GM23338 (cell line): ENCODE results near the gene TMEM38A. TPM values are rescaled to one million over a fixed set of nuclear protein-coding genes. Genes with fewer than 3 reads are reported as not detected.

Source experiments
- ATAC-seq: fragments of 200-7000 bp; cut with Tn5 transposase; 3 replicates; pipeline ENCODE4 v1.9.1; 2020
- DNase-seq: peaks from one replicate; pipeline ENCODE4 v3.0.0-alpha.2; 2015; ENCODE audit warnings: low spot score
- H2AFZ ChIP-seq: fragments of 200-600 bp; sonication (generic); 2 replicates; pipeline ENCODE4 v1.8.0; 2016; ENCODE audit warnings: antibody characterized with exemption, mild to moderate bottlenecking, moderate library complexity
- H3F3A ChIP-seq: fragments of 200-600 bp; sonication (generic); replicated peaks from 2 replicates; pipeline ENCODE4 v1.8.0; 2017; ENCODE audit warnings: antibody characterized with exemption, mixed run types, low read depth
- H3K27ac ChIP-seq: fragments of 200-600 bp; sonication (generic); 2 replicates; pipeline ENCODE4 v1.6.1; 2016; ENCODE audit warnings: low read depth
- H3K27me3 ChIP-seq: fragments of 200-600 bp; sonication (generic); 2 replicates; pipeline ENCODE4 v1.8.0; 2016; ENCODE audit warnings: mild to moderate bottlenecking, mixed run types, moderate library complexity; ENCODE audit not compliant: insufficient read depth
- H3K36me3 ChIP-seq: fragments of 200-600 bp; sonication (generic); 2 replicates; pipeline ENCODE4 v1.8.0; 2016; ENCODE audit warnings: mild to moderate bottlenecking; ENCODE audit not compliant: insufficient read depth
- H3K4me1 ChIP-seq: fragments of 200-600 bp; sonication (generic); 2 replicates; pipeline ENCODE4 v1.8.0; 2016; ENCODE audit warnings: mild to moderate bottlenecking, moderate library complexity; ENCODE audit not compliant: insufficient read depth
- H3K4me2 ChIP-seq: fragments of 200-600 bp; sonication (generic); 2 replicates; pipeline ENCODE4 v1.7.1; 2017; ENCODE audit warnings: mixed run types
- H3K4me3 ChIP-seq: fragments of 200-600 bp; sonication (generic); 2 replicates; pipeline ENCODE4 v1.6.1; 2016; ENCODE audit warnings: mixed run types
- H3K79me2 ChIP-seq: fragments of 200-600 bp; sonication (generic); replicated peaks from 2 replicates; pipeline ENCODE4 v1.8.0; 2017; ENCODE audit warnings: mild to moderate bottlenecking; ENCODE audit not compliant: insufficient read depth
- H3K9me2 ChIP-seq: fragments of 200-600 bp; sonication (generic); 2 replicates; pipeline ENCODE4 v1.8.0; 2017; ENCODE audit not compliant: insufficient read depth
- H4K20me1 ChIP-seq: fragments of 200-600 bp; sonication (generic); replicated peaks from 2 replicates; pipeline ENCODE4 v1.8.0; 2017; ENCODE audit warnings: mild to moderate bottlenecking; ENCODE audit not compliant: insufficient read depth
- H3K27ac Mint-ChIP-seq: 2 replicates; pipeline ENCODE4 v1.8.0; 2020; ENCODE audit warnings: inconsistent platforms, mild to moderate bottlenecking, moderate library complexity, mixed read lengths
- H3K27me3 Mint-ChIP-seq: 3 replicates; pipeline ENCODE4 v1.8.0; 2022; ENCODE audit warnings: low read depth, mild to moderate bottlenecking, moderate library complexity, mixed read lengths, inconsistent platforms; ENCODE audit not compliant: insufficient read depth, poor library complexity
- H3K36me3 Mint-ChIP-seq: 3 replicates; pipeline ENCODE4 v1.8.0; 2021; ENCODE audit warnings: low read depth, mild to moderate bottlenecking, inconsistent platforms, moderate library complexity, mixed read lengths
- H3K4me1 Mint-ChIP-seq: 3 replicates; pipeline ENCODE4 v1.8.0; 2020; ENCODE audit warnings: mild to moderate bottlenecking, inconsistent platforms, mixed read lengths
- H3K4me3 Mint-ChIP-seq: 3 replicates; pipeline ENCODE4 v1.8.0; 2021; ENCODE audit warnings: moderate library complexity, mild to moderate bottlenecking, inconsistent platforms, mixed read lengths
- H3K9me3 Mint-ChIP-seq: 3 replicates; pipeline ENCODE4 v1.8.0; 2020; ENCODE audit warnings: moderate library complexity, mild to moderate bottlenecking, inconsistent platforms, mixed read lengths
- CREB1 ChIP-seq: fragments of 250-450 bp; sonication (Bioruptor Pico); IDR thresholded peaks from 2 replicates; pipeline ENCODE4 v1.5.0; 2020; ENCODE audit warnings: low read depth, mild to moderate bottlenecking, moderate library complexity
- EZH2 ChIP-seq: fragments of 200-600 bp; sonication (generic); IDR thresholded peaks from one replicate; pipeline ENCODE4 v1.8.0; 2017; ENCODE audit warnings: antibody characterized with exemption, mild to moderate bottlenecking, low read depth; ENCODE audit not compliant: unreplicated experiment
- EZH2phosphoT487 ChIP-seq: fragments of 200-600 bp; sonication (generic); IDR thresholded peaks from one replicate; pipeline ENCODE4 v1.8.1; 2018; ENCODE audit warnings: antibody characterized with exemption; ENCODE audit not compliant: unreplicated experiment
- JUNB ChIP-seq: IDR thresholded peaks from one replicate; pipeline ENCODE4 v1.6.1; 2016; ENCODE audit warnings: antibody characterized with exemption; ENCODE audit not compliant: unreplicated experiment
- NANOG ChIP-seq: IDR thresholded peaks from 2 replicates; pipeline ENCODE4 v1.6.1; 2016; ENCODE audit warnings: antibody characterized with exemption, borderline replicate concordance
- POLR2AphosphoS5 ChIP-seq: IDR thresholded peaks from 2 replicates; pipeline ENCODE4 v1.6.1; 2016; ENCODE audit warnings: antibody characterized with exemption, low read depth
- STAT1 ChIP-seq: IDR thresholded peaks from one replicate; pipeline ENCODE4 v1.6.1; 2016; ENCODE audit warnings: antibody characterized with exemption; ENCODE audit not compliant: unreplicated experiment
- ZNF114 ChIP-seq: fragments of 250-450 bp; sonication (Bioruptor Pico); IDR thresholded peaks from 2 replicates; pipeline ENCODE4 v1.5.0; 2020; ENCODE audit warnings: mild to moderate bottlenecking, moderate library complexity
- ZNF331 ChIP-seq: fragments of 250-450 bp; sonication (Bioruptor Pico); IDR thresholded peaks from 2 replicates; pipeline ENCODE4 v1.5.0; 2020; ENCODE audit warnings: low read depth, mild to moderate bottlenecking, moderate library complexity
- polyA plus RNA-seq: library from polyadenylated mRNA; unstranded; fragments of >200 nt; fragmentation: Nextera tagmentation; extraction: Ambion mirVana; gene quantifications from 2 replicates; pipeline ENCODE4 v1.2.1, GENCODE V29; 2016
- total RNA-seq: library from RNA; depleted of rRNA; stranded (reverse); fragments of >200 nt; shearing (Covaris generic); gene quantifications from 2 replicates; pipeline ENCODE4 v1.2.3, GENCODE V29; 2014
- TF ChIP-seq, protein P1 (sequence below): fragments of 250-450 bp; sonication (Bioruptor Pico); IDR thresholded peaks from 2 replicates; pipeline ENCODE4 v1.5.0; 2020; ENCODE audit warnings: mild to moderate bottlenecking, moderate library complexity
- TF ChIP-seq, protein P2 (sequence below): IDR thresholded peaks from one replicate; pipeline ENCODE4 v1.6.1; 2018; ENCODE audit warnings: antibody characterized with exemption; ENCODE audit not compliant: unreplicated experiment
- TF ChIP-seq, protein P3 (sequence below), 2 experiments: fragments of 200-600 bp in 1 of 2; sonication (generic) in 1 of 2; conservative IDR thresholded peaks; 2 replicates each; pipeline versions ENCODE4 v1.5.1 to v1.6.1; 2016 to 2017; ENCODE audit warnings: antibody characterized with exemption in 2 of 2, low read depth in 2 of 2, mild to moderate bottlenecking in 2 of 2, moderate library complexity in 1 of 2
- TF ChIP-seq, protein P4 (sequence below): IDR thresholded peaks from 2 replicates; pipeline ENCODE4 v1.6.1; 2016; ENCODE audit warnings: antibody characterized with exemption

Gene TMEM38A
- total and polyA plus RNA-seq, 2 experiments from 2014 or later: 5.9 to 14.1 TPM

DNA sequence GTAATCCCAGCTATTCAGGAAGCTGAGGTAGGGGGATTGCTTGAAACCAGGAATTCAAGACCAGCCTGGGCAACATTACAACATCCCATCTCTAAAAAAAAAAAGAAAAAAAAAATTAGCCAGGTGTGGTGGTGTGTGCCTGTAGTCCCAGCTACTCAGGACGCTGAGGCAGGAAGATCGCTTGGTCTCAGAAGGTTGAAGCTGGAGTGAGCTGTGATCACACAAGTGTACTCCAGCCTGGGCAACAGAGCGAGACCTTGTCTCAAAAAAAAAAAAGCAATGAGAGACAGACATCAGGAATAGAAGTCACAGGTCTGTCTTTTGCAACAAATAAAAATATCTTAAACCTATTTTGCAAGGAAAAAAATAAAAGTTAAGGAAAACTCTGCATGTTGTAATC is 23.3 kb downstream of the TMEM38A start:
- TF ChIP-seq STAT1 (no peak), ZNF114 (no peak), EZH2phosphoT487 (no peak), POLR2AphosphoS5 (no peak), NANOG (no peak), EZH2 (no peak), JUNB (no peak), CREB1 (CRISPR knock-in tag) (no peak), ZNF331 (CRISPR knock-in tag) (no peak)
- TF ChIP-seq, protein P1, sequence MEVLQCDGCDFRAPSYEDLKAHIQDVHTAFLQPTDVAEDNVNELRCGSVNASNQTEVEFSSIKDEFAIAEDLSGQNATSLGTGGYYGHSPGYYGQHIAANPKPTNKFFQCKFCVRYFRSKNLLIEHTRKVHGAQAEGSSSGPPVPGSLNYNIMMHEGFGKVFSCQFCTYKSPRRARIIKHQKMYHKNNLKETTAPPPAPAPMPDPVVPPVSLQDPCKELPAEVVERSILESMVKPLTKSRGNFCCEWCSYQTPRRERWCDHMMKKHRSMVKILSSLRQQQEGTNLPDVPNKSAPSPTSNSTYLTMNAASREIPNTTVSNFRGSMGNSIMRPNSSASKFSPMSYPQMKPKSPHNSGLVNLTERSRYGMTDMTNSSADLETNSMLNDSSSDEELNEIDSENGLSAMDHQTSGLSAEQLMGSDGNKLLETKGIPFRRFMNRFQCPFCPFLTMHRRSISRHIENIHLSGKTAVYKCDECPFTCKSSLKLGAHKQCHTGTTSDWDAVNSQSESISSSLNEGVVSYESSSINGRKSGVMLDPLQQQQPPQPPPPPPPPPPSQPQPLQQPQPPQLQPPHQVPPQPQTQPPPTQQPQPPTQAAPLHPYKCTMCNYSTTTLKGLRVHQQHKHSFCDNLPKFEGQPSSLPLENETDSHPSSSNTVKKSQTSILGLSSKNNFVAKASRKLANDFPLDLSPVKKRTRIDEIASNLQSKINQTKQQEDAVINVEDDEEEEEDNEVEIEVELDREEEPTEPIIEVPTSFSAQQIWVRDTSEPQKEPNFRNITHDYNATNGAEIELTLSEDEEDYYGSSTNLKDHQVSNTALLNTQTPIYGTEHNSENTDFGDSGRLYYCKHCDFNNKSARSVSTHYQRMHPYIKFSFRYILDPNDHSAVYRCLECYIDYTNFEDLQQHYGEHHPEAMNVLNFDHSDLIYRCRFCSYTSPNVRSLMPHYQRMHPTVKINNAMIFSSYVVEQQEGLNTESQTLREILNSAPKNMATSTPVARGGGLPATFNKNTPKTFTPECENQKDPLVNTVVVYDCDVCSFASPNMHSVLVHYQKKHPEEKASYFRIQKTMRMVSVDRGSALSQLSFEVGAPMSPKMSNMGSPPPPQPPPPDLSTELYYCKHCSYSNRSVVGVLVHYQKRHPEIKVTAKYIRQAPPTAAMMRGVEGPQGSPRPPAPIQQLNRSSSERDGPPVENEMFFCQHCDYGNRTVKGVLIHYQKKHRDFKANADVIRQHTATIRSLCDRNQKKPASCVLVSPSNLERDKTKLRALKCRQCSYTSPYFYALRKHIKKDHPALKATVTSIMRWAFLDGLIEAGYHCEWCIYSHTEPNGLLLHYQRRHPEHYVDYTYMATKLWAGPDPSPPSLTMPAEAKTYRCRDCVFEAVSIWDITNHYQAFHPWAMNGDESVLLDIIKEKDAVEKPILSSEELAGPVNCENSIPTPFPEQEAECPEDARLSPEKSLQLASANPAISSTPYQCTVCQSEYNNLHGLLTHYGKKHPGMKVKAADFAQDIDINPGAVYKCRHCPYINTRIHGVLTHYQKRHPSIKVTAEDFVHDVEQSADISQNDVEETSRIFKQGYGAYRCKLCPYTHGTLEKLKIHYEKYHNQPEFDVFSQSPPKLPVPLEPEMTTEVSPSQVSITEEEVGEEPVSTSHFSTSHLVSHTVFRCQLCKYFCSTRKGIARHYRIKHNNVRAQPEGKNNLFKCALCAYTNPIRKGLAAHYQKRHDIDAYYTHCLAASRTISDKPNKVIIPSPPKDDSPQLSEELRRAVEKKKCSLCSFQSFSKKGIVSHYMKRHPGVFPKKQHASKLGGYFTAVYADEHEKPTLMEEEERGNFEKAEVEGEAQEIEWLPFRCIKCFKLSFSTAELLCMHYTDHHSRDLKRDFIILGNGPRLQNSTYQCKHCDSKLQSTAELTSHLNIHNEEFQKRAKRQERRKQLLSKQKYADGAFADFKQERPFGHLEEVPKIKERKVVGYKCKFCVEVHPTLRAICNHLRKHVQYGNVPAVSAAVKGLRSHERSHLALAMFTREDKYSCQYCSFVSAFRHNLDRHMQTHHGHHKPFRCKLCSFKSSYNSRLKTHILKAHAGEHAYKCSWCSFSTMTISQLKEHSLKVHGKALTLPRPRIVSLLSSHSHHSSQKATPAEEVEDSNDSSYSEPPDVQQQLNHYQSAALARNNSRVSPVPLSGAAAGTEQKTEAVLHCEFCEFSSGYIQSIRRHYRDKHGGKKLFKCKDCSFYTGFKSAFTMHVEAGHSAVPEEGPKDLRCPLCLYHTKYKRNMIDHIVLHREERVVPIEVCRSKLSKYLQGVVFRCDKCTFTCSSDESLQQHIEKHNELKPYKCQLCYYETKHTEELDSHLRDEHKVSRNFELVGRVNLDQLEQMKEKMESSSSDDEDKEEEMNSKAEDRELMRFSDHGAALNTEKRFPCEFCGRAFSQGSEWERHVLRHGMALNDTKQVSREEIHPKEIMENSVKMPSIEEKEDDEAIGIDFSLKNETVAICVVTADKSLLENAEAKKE: no peak
- TF ChIP-seq, protein P2, sequence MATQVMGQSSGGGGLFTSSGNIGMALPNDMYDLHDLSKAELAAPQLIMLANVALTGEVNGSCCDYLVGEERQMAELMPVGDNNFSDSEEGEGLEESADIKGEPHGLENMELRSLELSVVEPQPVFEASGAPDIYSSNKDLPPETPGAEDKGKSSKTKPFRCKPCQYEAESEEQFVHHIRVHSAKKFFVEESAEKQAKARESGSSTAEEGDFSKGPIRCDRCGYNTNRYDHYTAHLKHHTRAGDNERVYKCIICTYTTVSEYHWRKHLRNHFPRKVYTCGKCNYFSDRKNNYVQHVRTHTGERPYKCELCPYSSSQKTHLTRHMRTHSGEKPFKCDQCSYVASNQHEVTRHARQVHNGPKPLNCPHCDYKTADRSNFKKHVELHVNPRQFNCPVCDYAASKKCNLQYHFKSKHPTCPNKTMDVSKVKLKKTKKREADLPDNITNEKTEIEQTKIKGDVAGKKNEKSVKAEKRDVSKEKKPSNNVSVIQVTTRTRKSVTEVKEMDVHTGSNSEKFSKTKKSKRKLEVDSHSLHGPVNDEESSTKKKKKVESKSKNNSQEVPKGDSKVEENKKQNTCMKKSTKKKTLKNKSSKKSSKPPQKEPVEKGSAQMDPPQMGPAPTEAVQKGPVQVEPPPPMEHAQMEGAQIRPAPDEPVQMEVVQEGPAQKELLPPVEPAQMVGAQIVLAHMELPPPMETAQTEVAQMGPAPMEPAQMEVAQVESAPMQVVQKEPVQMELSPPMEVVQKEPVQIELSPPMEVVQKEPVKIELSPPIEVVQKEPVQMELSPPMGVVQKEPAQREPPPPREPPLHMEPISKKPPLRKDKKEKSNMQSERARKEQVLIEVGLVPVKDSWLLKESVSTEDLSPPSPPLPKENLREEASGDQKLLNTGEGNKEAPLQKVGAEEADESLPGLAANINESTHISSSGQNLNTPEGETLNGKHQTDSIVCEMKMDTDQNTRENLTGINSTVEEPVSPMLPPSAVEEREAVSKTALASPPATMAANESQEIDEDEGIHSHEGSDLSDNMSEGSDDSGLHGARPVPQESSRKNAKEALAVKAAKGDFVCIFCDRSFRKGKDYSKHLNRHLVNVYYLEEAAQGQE: no peak
- TF ChIP-seq, protein P3, sequence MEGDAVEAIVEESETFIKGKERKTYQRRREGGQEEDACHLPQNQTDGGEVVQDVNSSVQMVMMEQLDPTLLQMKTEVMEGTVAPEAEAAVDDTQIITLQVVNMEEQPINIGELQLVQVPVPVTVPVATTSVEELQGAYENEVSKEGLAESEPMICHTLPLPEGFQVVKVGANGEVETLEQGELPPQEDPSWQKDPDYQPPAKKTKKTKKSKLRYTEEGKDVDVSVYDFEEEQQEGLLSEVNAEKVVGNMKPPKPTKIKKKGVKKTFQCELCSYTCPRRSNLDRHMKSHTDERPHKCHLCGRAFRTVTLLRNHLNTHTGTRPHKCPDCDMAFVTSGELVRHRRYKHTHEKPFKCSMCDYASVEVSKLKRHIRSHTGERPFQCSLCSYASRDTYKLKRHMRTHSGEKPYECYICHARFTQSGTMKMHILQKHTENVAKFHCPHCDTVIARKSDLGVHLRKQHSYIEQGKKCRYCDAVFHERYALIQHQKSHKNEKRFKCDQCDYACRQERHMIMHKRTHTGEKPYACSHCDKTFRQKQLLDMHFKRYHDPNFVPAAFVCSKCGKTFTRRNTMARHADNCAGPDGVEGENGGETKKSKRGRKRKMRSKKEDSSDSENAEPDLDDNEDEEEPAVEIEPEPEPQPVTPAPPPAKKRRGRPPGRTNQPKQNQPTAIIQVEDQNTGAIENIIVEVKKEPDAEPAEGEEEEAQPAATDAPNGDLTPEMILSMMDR (conservative IDR thresholded peaks at IDR 0.05; ENCODE audit: low read depth in 2 of 2): no peak
- TF ChIP-seq, protein P4, sequence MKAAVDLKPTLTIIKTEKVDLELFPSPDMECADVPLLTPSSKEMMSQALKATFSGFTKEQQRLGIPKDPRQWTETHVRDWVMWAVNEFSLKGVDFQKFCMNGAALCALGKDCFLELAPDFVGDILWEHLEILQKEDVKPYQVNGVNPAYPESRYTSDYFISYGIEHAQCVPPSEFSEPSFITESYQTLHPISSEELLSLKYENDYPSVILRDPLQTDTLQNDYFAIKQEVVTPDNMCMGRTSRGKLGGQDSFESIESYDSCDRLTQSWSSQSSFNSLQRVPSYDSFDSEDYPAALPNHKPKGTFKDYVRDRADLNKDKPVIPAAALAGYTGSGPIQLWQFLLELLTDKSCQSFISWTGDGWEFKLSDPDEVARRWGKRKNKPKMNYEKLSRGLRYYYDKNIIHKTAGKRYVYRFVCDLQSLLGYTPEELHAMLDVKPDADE: no peak
- Histone ChIP-seq H3K4me2 (no peak overlapping the region), H3K27me3 (no peaks in the 10 kb centered on the region), H4K20me1 (no peaks in the 10 kb centered on the region), H3K9me2 (no peaks in the 10 kb centered on the region; the same call in 1 of the 2 replicates), H3K36me3 (peaks cover 7% of the 10 kb centered on the region), H2AFZ (no peak overlapping the region), H3K4me3 (no peak overlapping the region), H3K79me2 (no peaks in the 10 kb centered on the region), H3K4me1 (no peaks in the 10 kb centered on the region), H3K27ac (no peak overlapping the region), H3F3A (no peaks in the 10 kb centered on the region)
- no peak for DNase-seq
- H3K9me3 Mint-ChIP-seq: no peaks in the 10 kb centered on the region; the same call in 2 of the 3 replicates
- H3K27me3 Mint-ChIP-seq: no peaks in the 10 kb centered on the region
- H3K4me3 Mint-ChIP-seq: no peak overlapping the region
- no peak for ATAC-seq
- H3K4me1 Mint-ChIP-seq: no peaks in the 10 kb centered on the region
- H3K36me3 Mint-ChIP-seq: peaks cover 22% of the 10 kb centered on the region
- no peak overlapping the region for H3K27ac Mint-ChIP-seq
